ENCODE data around the gene HOXA9.
A peak's percentile ranks its signal among the peaks of the same experiment; 100 is the strongest.

Gene HOXA9

GRCh38 chr7:27165089-27165995, at the start of gene HOXA9:
Gene HOXA9 (minus strand): TSS chr7:27165537. CDS start chr7:27165457, 80 bp downstream.
- DNase-seq, result no peak

DNA sequence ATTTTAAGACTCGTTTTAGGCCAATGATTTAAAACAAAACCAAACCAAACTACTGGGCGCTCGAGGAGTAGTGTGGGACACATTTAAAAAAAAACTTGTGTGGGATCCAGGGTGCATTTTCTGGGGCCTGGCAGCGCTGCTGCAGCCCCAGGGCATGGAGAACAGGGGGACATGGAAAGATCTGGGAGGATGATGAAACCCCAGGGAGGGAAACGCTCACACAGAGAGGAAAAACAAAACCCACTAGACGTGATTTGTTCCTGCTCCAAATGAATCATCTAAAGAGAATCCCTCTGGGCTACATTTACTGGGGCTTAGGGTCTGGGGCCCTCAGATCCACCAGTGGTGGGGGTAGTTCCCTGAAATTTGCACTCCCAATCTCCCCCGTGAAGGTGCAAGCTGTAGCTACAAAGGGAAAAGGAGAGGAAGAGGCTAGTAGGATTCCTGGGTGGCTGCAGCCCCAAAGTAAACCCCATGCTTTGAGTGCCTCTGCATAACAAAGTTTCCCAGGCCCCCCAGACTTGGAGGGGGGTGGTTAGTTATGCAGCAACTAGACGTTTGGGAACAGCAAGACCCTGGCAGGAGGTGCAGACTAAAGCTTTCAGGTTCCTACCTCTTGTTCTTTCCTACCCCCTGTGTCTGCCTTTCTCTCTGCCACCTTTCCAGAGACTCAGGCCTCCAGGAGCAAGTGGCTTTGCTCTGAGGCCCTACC, 49.1 kb upstream of the HOXA9 start:
- DNase-seq, result no peak

GRCh38 chr7:27213433-27214238, 48.3 kb upstream of the HOXA9 start:
- no peak for DNase-seq

DNA sequence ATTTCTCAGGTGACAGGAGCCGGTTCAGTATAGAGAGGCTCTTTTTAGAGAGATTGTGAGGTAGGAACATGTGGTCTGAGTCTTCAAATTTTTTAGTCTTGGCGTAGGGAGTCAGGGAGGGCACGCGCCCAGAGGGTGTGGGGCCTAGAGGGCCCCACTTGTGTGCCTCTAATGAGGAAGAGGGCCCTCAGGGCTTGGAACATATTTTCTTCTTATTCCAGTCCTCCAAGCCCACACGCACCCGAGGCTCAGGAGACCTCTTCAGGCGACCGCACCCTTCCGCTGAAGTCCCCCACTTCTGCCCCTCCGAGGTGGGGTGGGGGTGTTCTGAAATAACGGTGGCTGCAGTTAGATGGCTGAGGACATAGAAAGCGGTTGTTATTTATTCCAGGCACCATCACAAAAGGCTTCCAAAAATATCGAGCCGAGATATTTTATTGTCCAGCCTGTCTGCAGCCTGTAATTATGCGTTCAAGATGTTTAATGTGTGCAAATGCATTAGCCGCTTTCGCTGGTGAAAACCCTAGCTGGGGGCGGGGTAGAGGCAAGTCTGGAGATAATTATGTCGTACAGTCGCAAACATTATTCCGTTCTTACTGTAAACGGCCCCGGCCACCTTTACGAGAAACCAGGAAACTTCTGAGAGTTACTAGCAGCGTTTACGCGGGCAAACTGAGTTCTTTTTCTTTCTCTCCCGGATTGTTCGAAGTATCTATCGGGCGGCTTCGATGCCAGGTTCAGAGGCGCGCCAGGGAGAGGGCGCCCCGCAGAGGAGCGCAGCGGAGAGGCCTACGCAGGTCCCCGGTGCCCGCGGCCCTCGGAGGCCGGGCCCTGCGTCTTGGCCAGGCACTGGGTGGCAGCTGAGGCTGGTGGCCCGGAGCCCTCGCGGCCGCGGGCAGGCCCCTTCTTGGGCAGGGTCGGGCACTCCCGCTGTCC, 47.4 kb upstream of the HOXA9 start:
- no peak for DNase-seq

DNA sequence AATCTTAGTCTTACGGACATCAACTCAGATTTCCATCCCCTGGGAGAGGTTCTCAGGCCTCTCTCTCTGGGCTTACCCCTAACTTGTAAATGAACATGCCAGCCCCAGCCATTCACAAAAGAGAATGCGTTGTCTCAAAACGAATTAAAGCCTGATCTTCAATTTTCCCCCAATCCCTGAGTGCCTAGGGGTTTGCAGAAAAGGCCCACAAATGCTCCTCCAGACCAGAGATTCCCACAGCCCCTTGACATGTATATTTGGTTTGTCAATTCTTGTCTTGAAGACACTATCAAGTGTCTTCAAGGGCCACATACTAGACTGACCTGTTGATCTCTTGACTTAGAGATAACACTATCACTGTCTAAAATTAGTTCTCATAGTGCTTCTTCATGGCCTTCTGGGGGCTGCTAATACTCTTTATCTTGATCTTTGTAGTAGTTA, 46.4 kb upstream of the HOXA9 start:
- DNase-seq, result no peak

DNA sequence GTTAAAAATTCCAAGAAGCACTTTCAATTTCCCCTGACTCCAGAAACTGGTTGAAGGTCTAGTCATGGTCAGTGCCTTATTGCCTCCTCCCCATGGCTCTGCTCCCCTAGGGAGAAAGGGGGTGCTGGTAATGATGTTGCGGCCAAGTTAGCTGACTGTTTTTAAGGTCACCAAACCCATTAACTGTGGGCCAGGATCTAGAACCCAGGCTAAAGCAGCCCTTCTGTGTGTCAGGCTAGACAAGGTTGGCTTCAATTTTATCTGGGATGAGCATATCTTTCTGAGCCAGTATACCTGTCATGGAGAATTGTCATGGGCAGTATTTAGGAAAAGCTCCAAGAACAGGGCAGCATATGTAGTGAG, 45.7 kb upstream of the HOXA9 start:
- no peak for DNase-seq

DNA sequence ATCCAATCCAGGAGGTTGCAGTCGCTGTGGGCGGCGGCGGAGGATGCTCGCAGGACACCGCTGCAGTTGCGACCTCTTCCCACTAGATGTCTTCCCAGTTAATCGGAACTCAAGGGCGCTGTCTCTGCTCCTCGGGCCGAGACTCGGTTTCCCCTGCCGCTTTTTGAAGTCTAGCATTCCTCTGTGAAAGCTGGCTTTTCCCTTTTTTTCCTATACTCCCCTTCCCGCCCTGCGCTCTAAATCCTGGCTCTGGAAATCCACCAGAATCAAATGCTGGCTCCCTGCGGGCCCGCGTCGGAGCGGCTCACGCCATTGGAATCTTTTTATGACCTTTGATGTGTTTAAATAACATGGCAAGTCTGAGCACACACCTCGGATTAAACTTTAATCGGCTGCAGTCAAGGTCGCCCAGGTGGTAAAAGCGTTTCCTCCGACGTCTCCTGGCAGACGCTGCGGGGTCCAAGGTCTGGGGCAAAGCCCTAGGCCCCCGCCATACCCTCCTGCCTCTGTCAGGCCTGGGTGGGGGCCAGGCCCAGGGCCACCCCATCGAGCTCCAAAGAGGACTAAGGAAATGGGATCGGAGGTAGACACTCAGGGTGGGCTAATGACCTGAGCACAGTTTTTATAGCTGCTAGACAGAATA, 45.2 kb upstream of the HOXA9 start:
- DNase-seq, result peak; percentile 18

DNA sequence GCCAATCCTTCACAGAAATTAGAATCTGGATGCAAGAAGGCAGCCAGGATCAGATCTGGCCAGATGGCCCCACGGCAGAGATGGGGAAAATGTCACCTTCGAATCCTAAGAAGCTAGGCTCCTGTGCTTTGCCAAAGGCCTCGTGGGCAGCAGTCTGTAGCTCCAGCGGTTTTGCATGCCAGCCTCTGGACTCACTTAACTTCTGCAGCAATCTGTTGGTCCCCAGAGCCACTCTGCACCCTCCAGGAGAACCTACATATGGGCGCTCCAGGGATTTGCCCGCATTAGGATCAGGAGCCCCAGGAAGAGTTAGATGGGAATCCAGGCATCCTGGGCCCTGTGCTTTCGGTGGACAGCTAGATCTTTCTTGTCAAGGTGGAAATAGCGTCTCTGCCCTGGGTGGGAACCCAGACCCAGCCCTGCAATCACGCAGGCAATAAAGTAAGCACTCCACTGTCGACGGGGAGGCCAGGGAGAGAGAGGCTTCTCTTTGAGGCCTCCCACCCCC, 44.6 kb upstream of the HOXA9 start:
- no peak for DNase-seq

- DNase-seq, result no peak
Observed at GRCh38 chr7:27208998-27209397, 43.7 kb upstream of the HOXA9 start.

DNA sequence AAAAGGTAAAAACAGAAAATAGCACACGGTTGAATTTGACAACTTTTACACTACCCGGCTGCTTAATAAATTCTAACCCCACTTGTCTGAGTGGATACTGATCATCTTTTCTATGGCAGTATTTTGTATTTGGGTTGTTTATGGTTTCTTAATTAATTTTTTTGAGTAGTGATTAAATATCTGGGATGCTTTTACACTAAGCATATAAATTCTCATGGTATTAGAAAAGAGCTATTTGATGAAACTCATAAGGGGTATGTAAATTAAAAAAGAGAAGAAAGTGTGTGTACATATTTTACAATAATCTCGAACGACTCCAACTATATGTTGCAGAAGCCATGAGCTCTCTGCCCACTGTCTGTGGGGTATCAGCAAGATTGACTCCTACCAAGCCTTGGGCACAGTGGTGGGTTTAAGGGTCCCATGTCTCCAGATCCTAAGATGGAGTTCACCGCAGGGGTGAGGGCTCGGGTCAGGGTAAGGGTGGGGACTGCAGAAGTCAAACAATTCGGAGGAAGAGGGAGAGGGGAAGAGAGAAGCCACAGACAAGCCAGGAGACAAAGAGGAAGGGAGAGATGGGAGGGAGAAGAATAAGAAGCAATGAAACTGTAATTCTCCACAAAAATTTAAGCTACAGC, 42.1 kb upstream of the HOXA9 start:
- no peak for DNase-seq

DNA sequence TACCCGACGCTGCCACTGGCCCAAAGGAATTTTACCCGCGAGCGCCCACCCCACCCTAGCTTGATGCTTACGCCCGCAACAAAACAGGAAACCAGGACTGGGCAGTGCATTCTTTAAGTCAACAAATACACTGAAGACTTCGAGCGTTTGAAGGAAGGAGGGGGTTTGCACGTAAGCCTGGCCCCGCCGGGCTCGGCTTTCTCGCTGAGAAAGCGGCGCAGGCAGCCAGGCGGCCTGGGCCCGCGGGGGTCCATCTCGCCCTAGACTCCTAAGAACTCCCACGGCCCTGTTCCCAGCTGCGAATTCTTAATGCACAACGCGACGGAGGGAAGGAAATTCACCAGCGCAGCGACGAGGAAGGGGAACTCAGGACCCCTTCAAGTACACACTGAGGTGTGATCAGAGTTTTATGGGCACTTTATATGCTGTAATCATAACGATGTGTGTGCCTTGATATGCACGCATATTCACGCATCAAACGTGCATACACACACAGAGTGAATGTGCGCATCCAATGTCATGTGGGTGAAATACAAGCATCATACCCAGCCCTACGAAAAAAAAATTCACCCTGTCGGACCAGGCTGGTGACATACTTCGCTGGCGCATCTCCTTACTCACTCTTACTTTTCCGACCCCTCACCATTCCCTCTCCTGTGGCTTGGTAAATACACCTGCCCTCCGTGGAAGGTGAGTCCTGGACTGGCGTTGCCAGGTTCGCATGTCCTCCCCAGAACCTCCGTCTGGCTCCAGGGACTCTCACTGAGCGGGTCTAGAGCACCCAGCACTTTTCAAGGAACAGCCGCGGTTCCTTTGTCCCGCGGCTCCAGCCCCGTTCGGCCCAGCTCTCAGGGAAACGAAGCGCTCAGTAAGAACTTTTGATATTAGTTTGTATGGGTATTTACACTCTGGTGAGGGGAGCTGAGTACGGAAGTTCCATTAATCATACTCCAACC, 40.3 kb upstream of the HOXA9 start:
- no peak for DNase-seq

DNA sequence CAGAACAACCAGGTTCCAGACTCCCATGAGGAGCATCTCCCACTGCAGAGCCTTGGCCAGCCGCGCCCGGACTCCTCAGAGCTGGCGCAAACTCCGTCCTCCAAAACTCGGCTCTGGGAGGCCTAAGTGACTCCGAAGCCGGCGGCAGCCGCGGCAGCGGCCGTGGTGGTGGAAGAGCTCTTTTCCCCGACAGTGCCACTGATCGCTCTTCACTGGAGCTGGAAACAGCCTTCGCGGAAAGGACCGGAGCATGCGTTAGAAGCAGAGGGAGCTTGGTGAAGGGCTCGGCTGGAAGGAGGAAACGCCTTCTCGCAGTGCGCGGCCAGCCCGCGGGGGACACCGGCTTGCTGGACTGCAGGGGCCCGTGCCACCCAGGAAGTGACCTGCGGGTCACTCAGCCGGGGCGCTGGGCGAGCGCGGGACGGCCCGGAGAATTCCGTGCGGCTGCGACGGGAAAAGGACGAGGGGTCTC, 39.5 kb upstream of the HOXA9 start:
- DNase-seq, result no peak

- no peak for DNase-seq
Observed at GRCh38 chr7:27203964-27204594, 38.7 kb upstream of the HOXA9 start.

GRCh38 chr7:27203365-27203953, 38.1 kb upstream of the HOXA9 start:
- DNase-seq, result no peak

- no peak for DNase-seq
Observed at GRCh38 chr7:27202862-27203134, 37.5 kb upstream of the HOXA9 start.

- DNase-seq, result no peak
Observed at GRCh38 chr7:27202018-27202861, 36.9 kb upstream of the HOXA9 start.

GRCh38 chr7:27201580-27202017, 36.3 kb upstream of the HOXA9 start:
- no peak for DNase-seq

Data from NCI-H2227 treated with DMSO at 0.1 percent for 48 hours (cell line).